T47D (cell line): ENCODE data around the gene GRM7.

Experiments
- DNase-seq, 2 experiments: peaks; one replicate each; pipeline versions ENCODE4 v3.0.0 to v3.0.0-alpha.2; 2011 to 2012; ENCODE audit warnings: low read depth in 1 of 2, low spot score in 1 of 2
- JUND ChIP-seq: IDR thresholded peaks from 2 replicates; pipeline ENCODE4 v1.6.1; 2012; ENCODE audit warnings: low read depth
- in situ Hi-C: cut with HindIII; loops from 2 replicates; pipeline ENCODE4 v1.10.0; 2016; ENCODE audit warnings: low sequenced_read_pairs, low pct_unique_long_range_greater_than_20kb

GRM7 gene

GRCh38 chr3:7545334-7545733 is 684.4 kb downstream of the GRM7 start:
- in situ Hi-C loops: no loop called here
- DNase-seq: no peak
- no peak for TF ChIP-seq JUND

GRCh38 chr3:7546253-7546652 is 685.3 kb downstream of the GRM7 start:
- DNase-seq: peak; percentile 11 to 37
- no peak for TF ChIP-seq JUND
- in situ Hi-C loops: no loop called here

- DNase-seq: no peak
- no peak for TF ChIP-seq JUND
- in situ Hi-C loops: no loop called here
Measured at GRCh38 chr3:7547826-7548225, 686.9 kb downstream of the GRM7 start.

GRCh38 chr3:7562892-7563291 is 702.0 kb downstream of the GRM7 start:
- in situ Hi-C loops: no loop called here
- no peak for TF ChIP-seq JUND
- DNase-seq: no peak

- no peak for DNase-seq
- in situ Hi-C loops: no loop called here
- TF ChIP-seq JUND: no peak
Measured at GRCh38 chr3:7565574-7565973, 704.7 kb downstream of the GRM7 start.

GRCh38 chr3:7567160-7567559 is 706.2 kb downstream of the GRM7 start:
- no peak for DNase-seq
- in situ Hi-C loops: no loop called here
- TF ChIP-seq JUND: no peak

- no peak for DNase-seq
- in situ Hi-C loops: no loop called here
- TF ChIP-seq JUND: no peak
Measured at GRCh38 chr3:7568526-7569184, 707.7 kb downstream of the GRM7 start.

GRCh38 chr3:7573330-7573729 is 712.4 kb downstream of the GRM7 start:
- TF ChIP-seq JUND: no peak
- no peak for DNase-seq
- in situ Hi-C loops: no loop called here

GRCh38 chr3:7574435-7574834 is 713.5 kb downstream of the GRM7 start:
- in situ Hi-C loops: no loop called here
- DNase-seq: no peak
- TF ChIP-seq JUND: no peak

- DNase-seq: no peak
- in situ Hi-C loops: no loop called here
Measured at GRCh38 chr3:7576071-7576470, 715.2 kb downstream of the GRM7 start.

GRCh38 chr3:7576506-7576905 is 715.6 kb downstream of the GRM7 start:
- no peak for TF ChIP-seq JUND
- in situ Hi-C loops: no loop called here
- DNase-seq: no peak

More at GRCh38 chr3:7576071-7576470, 715.2 kb downstream of the GRM7 start:
- no peak for TF ChIP-seq JUND

GRCh38 chr3:7577513-7577912 is 716.6 kb downstream of the GRM7 start:
- in situ Hi-C loops: no loop called here
- TF ChIP-seq JUND: no peak

GRCh38 chr3:7581831-7582230 is 720.9 kb downstream of the GRM7 start:
- in situ Hi-C loops: no loop called here
- DNase-seq: no peak
- TF ChIP-seq JUND: no peak

More at GRCh38 chr3:7577513-7577912, 716.6 kb downstream of the GRM7 start:
- DNase-seq: no peak

- DNase-seq: no peak
- TF ChIP-seq JUND: no peak
- in situ Hi-C loops: no loop called here
Measured at GRCh38 chr3:7585052-7585451, 724.1 kb downstream of the GRM7 start.

GRCh38 chr3:7588236-7588635 is 727.3 kb downstream of the GRM7 start:
- in situ Hi-C loops: no loop called here
- no peak for TF ChIP-seq JUND
- no peak for DNase-seq
